Liver (tissue), 3 donors: ENCODE data around the gene SUCLG2.

Experiments
- ATF3 ChIP-seq: IDR thresholded peaks from 2 replicates; pipeline ENCODE4 v1.6.1; 2016; ENCODE audit warnings: antibody characterized with exemption
- CTCF ChIP-seq: fragments of 150-350 bp; IDR thresholded peaks from 2 replicates; pipeline ENCODE4 v1.5.1; 2017; ENCODE audit warnings: improper control_type of control experiment, low read depth, low read length; ENCODE audit not compliant: missing input control
- EGR1 ChIP-seq, 2 donors: IDR thresholded peaks; 2 replicates each; pipeline ENCODE4 v1.6.1; 2016 to 2018; ENCODE audit warnings: antibody characterized with exemption in 2 of 2, low read depth in 2 of 2
- FOXA1 ChIP-seq: IDR thresholded peaks from 2 replicates; pipeline ENCODE4 v1.6.1; 2016; ENCODE audit warnings: antibody characterized with exemption
- GABPA ChIP-seq, 2 donors: IDR thresholded peaks in 1 of 2; conservative IDR thresholded peaks in 1 of 2; 2 replicates each; pipeline ENCODE4 v1.6.1; 2016; ENCODE audit warnings: antibody characterized with exemption in 2 of 2, mild to moderate bottlenecking in 1 of 2, moderate library complexity in 1 of 2
- HNF4A ChIP-seq, 2 donors: conservative IDR thresholded peaks; 2 replicates each; pipeline ENCODE4 v1.6.1; 2016; ENCODE audit warnings: antibody characterized with exemption in 2 of 2, mild to moderate bottlenecking in 2 of 2
- JUND ChIP-seq, 2 donors: IDR thresholded peaks; 2 replicates each; pipeline ENCODE4 v1.6.1; 2016; ENCODE audit warnings: antibody characterized with exemption in 2 of 2
- MAX ChIP-seq: IDR thresholded peaks from 2 replicates; pipeline ENCODE4 v1.6.1; 2016; ENCODE audit warnings: antibody characterized with exemption
- RAD21 ChIP-seq, 2 donors: IDR thresholded peaks; 2 replicates each; pipeline ENCODE4 v1.6.1; 2016; ENCODE audit warnings: antibody characterized with exemption in 2 of 2, mild to moderate bottlenecking in 2 of 2
- REST ChIP-seq: IDR thresholded peaks from 2 replicates; pipeline ENCODE4 v1.6.1; 2016; ENCODE audit warnings: antibody characterized with exemption, mild to moderate bottlenecking
- RXRA ChIP-seq, 2 donors: IDR thresholded peaks; 2 replicates each; pipeline ENCODE4 v1.6.1; 2017 to 2018; ENCODE audit warnings: antibody characterized with exemption in 2 of 2, mild to moderate bottlenecking in 1 of 2
- TAF1 ChIP-seq: conservative IDR thresholded peaks from 2 replicates; pipeline ENCODE4 v1.6.1; 2016; ENCODE audit warnings: antibody characterized with exemption, mild to moderate bottlenecking
- YY1 ChIP-seq: IDR thresholded peaks from 2 replicates; pipeline ENCODE4 v1.6.1; 2016; ENCODE audit warnings: antibody characterized with exemption, mild to moderate bottlenecking
- ZBTB33 ChIP-seq: IDR thresholded peaks from 2 replicates; pipeline ENCODE4 v1.6.1; 2016; ENCODE audit warnings: antibody characterized with exemption
- donor health status: healthy.
- donor health status: healthy.

- TF ChIP-seq CTCF = no peak
- TF ChIP-seq MAX = no peak
- no peak for TF ChIP-seq RAD21 (IDR thresholded peaks at IDR 0.05)
- no peak for TF ChIP-seq REST
- TF ChIP-seq RXRA (IDR thresholded peaks at IDR 0.05) = no peak
- TF ChIP-seq JUND (IDR thresholded peaks at IDR 0.05) = no peak
- no peak for TF ChIP-seq HNF4A (conservative IDR thresholded peaks at IDR 0.05)
- no peak for TF ChIP-seq YY1
- TF ChIP-seq TAF1 = no peak
- no peak for TF ChIP-seq ZBTB33
- no peak for TF ChIP-seq ATF3
- no peak for TF ChIP-seq GABPA (IDR thresholded peaks at IDR 0.05 in 1 of 2, conservative IDR thresholded peaks at IDR 0.05 in 1 of 2)
- no peak for TF ChIP-seq EGR1 (IDR thresholded peaks at IDR 0.05; ENCODE audit: low read depth in 2 of 2)
- TF ChIP-seq FOXA1 = no peak
Observed at GRCh38 chr3:67517781-67518180, 136.6 kb downstream of the SUCLG2 start.
